ENCODE results near the gene LINGO1.

Gene LINGO1

GRCh38 chr15:77632534-77633133, at the start of gene LINGO1:
TSS of gene LINGO1 (minus strand) at chr15:77632912. CDS start at chr15:77632315, 597 bp downstream.
- Histone ChIP-seq H3K4me3 (peak within 1 kb of the TSS; percentile 48 to 59), H3K36me3 (no peaks in the 10 kb centered on the region), H3K27ac (peak within 1 kb of the TSS in 1 of 2 donors; percentile 19), H3K4me1 (peaks cover 0 to 38% (median 27%) of the 10 kb centered on the region in 4 donors), H3K9me3 (no peaks in the 10 kb centered on the region), H3K27me3 (peaks cover 0 to 73% of the 10 kb centered on the region in 2 donors)
- no peak for TF ChIP-seq CTCF (IDR thresholded peaks at IDR 0.05)
- no peak for DNase-seq
- intact Hi-C loops (cut with DNase I; ENCODE audit: low total_unique reads): loop anchor here (5.0 kb wide), 1 partner anchor 190 kb away; no protein-coding TSS in a partner anchor

GRCh38 chr15:77681362-77681761, 48.6 kb upstream of the LINGO1 start:
- no peaks in the 10 kb centered on the region for H3K36me3 ChIP-seq
- TF ChIP-seq CTCF (IDR thresholded peaks at IDR 0.05): no peak
- H3K4me3 ChIP-seq: no peak overlapping the region
- H3K27ac ChIP-seq: no peak overlapping the region
- H3K9me3 ChIP-seq: no peaks in the 10 kb centered on the region
- intact Hi-C loops (cut with DNase I; ENCODE audit: low total_unique reads): no loop called here
- H3K27me3 ChIP-seq: peaks cover 0 to 25% of the 10 kb centered on the region in 2 donors
- H3K4me1 ChIP-seq: no peaks in the 10 kb centered on the region
- no peak for DNase-seq

DNA sequence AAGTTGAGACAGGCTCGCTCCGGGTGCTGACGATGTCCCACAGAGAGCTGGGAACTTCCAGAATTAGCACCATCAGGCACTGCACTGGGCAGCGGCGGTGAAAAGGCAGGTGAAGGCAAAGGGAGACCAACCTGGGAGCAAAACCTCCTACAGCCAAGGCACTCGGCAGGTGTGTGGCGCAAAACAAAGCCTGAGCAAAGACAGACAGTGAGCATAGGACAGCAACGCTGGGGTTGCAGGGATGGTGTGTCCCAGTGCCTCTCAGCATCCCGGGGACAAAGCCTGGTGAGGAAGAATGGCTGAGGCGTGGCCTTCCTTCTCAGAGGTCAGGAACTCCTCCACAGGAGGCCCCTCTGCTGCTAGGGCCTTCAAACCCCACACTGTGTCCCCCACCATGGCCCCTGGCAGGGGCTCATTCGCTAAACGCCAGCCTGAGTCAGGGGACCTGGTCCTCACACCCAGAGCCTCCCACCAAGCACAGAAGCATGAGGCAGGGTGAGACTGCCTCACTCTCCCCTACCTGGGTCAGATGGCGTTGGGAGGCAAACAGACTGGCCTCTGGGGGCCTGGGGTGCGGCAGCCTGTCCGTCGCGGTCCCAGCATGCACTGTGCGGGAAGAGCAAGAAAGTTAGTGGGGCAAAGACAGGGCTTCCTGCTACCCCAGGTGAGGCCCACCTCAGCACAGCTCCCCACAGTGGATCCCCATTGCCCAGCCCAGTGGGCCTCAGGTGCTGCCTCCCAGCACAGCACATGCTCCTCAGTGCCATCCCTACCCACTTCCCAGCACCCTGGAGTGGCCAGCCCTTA, 44.1 kb upstream of the LINGO1 start:
- intact Hi-C loops (cut with DNase I; ENCODE audit: low total_unique reads): no loop called here
- Histone ChIP-seq H3K4me1 (no peaks in the 10 kb centered on the region), H3K9me3 (no peaks in the 10 kb centered on the region), H3K27ac (no peak overlapping the region), H3K27me3 (peaks cover 0 to 22% of the 10 kb centered on the region in 2 donors), H3K4me3 (no peak overlapping the region), H3K36me3 (no peaks in the 10 kb centered on the region)
- DNase-seq: no peak
- no peak for TF ChIP-seq CTCF (IDR thresholded peaks at IDR 0.05)

DNA sequence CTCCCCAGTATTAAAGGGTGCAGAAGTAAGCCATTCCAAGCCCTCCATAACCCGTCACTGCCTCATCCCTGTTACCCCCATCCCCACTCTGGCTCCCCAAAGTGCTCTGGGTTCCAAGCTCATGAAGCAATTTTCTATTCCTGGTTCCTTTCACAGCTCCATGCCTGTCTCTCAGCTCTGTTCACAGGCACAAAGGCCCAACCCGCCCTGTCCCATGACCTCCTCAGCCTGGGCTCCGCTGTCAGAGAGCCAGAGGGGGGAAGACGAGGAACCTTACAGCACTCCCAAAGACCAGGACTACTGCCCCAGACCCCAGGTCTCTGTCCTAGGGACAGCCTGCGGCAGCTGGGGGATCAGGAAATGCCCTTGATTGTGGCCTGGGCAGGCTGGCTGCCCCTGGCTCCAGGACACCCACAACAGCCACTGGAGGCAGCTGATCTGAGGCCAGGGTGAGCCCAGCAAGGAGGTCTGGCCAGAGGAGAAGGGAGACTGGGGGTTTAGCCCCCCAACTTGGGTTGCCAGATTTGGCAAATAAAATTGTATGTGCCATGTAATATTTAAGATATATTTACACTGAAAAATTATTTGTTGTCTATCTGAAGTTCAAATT, 43.2 kb upstream of the LINGO1 start:
- Histone ChIP-seq H3K9me3 (no peaks in the 10 kb centered on the region), H3K4me1 (no peaks in the 10 kb centered on the region), H3K27me3 (peaks cover 0 to 31% of the 10 kb centered on the region in 2 donors), H3K27ac (no peak overlapping the region), H3K4me3 (no peak overlapping the region), H3K36me3 (no peaks in the 10 kb centered on the region)
- no peak for TF ChIP-seq CTCF (IDR thresholded peaks at IDR 0.05)
- intact Hi-C loops (cut with DNase I; ENCODE audit: low total_unique reads): no loop called here
- DNase-seq: no peak

GRCh38 chr15:77674327-77674726, 41.6 kb upstream of the LINGO1 start:
- Histone ChIP-seq H3K27ac (no peak overlapping the region), H3K36me3 (no peaks in the 10 kb centered on the region), H3K27me3 (peaks cover 0 to 34% of the 10 kb centered on the region in 2 donors), H3K4me3 (no peak overlapping the region), H3K4me1 (no peaks in the 10 kb centered on the region), H3K9me3 (no peaks in the 10 kb centered on the region)
- DNase-seq: no peak
- intact Hi-C loops (cut with DNase I; ENCODE audit: low total_unique reads): no loop called here
- no peak for TF ChIP-seq CTCF (IDR thresholded peaks at IDR 0.05)
